GM12878 (cell line): ENCODE measurements around the gene PCAT6. TPM values are rescaled to one million over a fixed set of nuclear protein-coding genes. Genes with fewer than 3 reads are reported as not detected.

Experiments
- ATAC-seq: fragments of 200-7000 bp; cut with Tn5 transposase; 3 replicates; pipeline ENCODE4 v1.9.1; 2020; ENCODE audit warnings: mild to moderate bottlenecking, moderate library complexity
- BruUV-seq: library from RNA; stranded (reverse); fragments of 400-500 nt; replicated peaks from 2 replicates; lab custom pipeline; 2021; lab: Mats Ljungman, UMichigan
- CTCF ChIA-PET: fragments of 300-600 bp; sonication (Branson Sonifier 250); formaldehyde crosslinking; extraction: SDS; loops from one replicate; lab custom pipeline; 2021; ENCODE audit warnings: inconsistent platforms; lab: Yijun Ruan, JAX
- POLR2A ChIA-PET: fragments of 350-600 bp; formaldehyde crosslinking; extraction: SDS; loops from one replicate; lab custom pipeline; 2021; ENCODE audit warnings: inconsistent platforms; lab: Charles Lee
- RAD21 ChIA-PET: fragments of 300-600 bp; sonication (Branson Sonifier 250); formaldehyde crosslinking; loops from one replicate; lab custom pipeline; 2023; ENCODE audit warnings: antibody characterized with exemption; ENCODE audit not compliant: unreplicated experiment; lab: Charles Lee
- SMC1A ChIA-PET: fragments of 300-600 bp; sonication (Branson Sonifier 250); formaldehyde crosslinking; loops from one replicate; lab custom pipeline; 2023; ENCODE audit not compliant: unreplicated experiment, uncharacterized antibody; lab: Charles Lee
- DNase-seq: peaks from one replicate; pipeline ENCODE4 v3.0.0-alpha.2; 2011; ENCODE audit warnings: low read depth, low spot score
- FAIRE-seq: peaks from 3 replicates; lab custom pipeline; 2011; peaks lifted over from hg19 to GRCh38; lab: Jason Lieb, UNC
- H2AFZ ChIP-seq: 2 replicates; pipeline ENCODE4 v1.6.0; 2011; ENCODE audit warnings: low read depth, low read length, control low read depth; ENCODE audit not compliant: control insufficient read depth
- H3K27ac ChIP-seq: 2 replicates; pipeline ENCODE4 v1.5.1; 2011; ENCODE audit warnings: control low read depth; ENCODE audit not compliant: control insufficient read depth, insufficient read depth
- H3K27me3 ChIP-seq, 2 experiments: replicated peaks in 1 of 2; 2 replicates each; pipeline versions ENCODE4 v1.6.0 to v1.6.1; 2011; ENCODE audit warnings: low read length in 1 of 2; ENCODE audit not compliant: control insufficient read depth in 2 of 2, insufficient read depth in 2 of 2
- H3K36me3 ChIP-seq, 2 experiments: 2 replicates each; pipeline ENCODE4 v1.5.1; 2011; ENCODE audit warnings: low read length in 1 of 2; ENCODE audit not compliant: control insufficient read depth in 2 of 2, insufficient read depth in 2 of 2
- H3K4me1 ChIP-seq: 2 replicates; pipeline ENCODE4 v1.6.1; 2011; ENCODE audit warnings: mild to moderate bottlenecking, low read length, moderate library complexity, mixed read lengths; ENCODE audit not compliant: control insufficient read depth, insufficient read depth
- H3K4me2 ChIP-seq: 2 replicates; pipeline ENCODE4 v1.6.0; 2011; ENCODE audit warnings: control low read depth; ENCODE audit not compliant: control insufficient read depth, insufficient read depth
- H3K4me3 ChIP-seq: fragments of 200-600 bp; sonication (generic); 2 replicates; pipeline ENCODE4 v1.5.1; 2016
- H3K79me2 ChIP-seq: 2 replicates; pipeline ENCODE4 v1.6.0; 2011; ENCODE audit warnings: low read length; ENCODE audit not compliant: control insufficient read depth, insufficient read depth
- H3K9ac ChIP-seq: 2 replicates; pipeline ENCODE4 v1.8.0; 2011; ENCODE audit warnings: low read length, control low read depth, mixed read lengths; ENCODE audit not compliant: control insufficient read depth, insufficient read depth
- H3K9me3 ChIP-seq: replicated peaks from 3 replicates; pipeline ENCODE4 v1.5.1; 2011; ENCODE audit warnings: mild to moderate bottlenecking, low read length; ENCODE audit not compliant: control insufficient read depth, insufficient read depth
- H4K20me1 ChIP-seq: 2 replicates; pipeline ENCODE4 v1.6.0; 2011; ENCODE audit not compliant: control insufficient read depth, insufficient read depth
- BCL3 ChIP-seq: IDR thresholded peaks from 2 replicates; pipeline ENCODE4 v1.6.1; 2011; ENCODE audit warnings: borderline replicate concordance, low read depth, mild to moderate bottlenecking, moderate library complexity, low read length; ENCODE audit not compliant: insufficient read depth, poor library complexity, severe bottlenecking
- CREM ChIP-seq: IDR thresholded peaks from 2 replicates; pipeline ENCODE4 v1.6.1; 2014; ENCODE audit warnings: antibody characterized with exemption, low read depth
- EP300 ChIP-seq, 2 experiments: fragments of 150-350 bp in 1 of 2; IDR thresholded peaks; 2 replicates each; pipeline ENCODE4 v1.6.1; 2011 to 2012; ENCODE audit warnings: low read depth in 2 of 2, low read length in 2 of 2, borderline replicate concordance in 1 of 2, improper control_type of control experiment in 1 of 2, inconsistent platforms in 1 of 2; ENCODE audit not compliant: control insufficient read depth in 1 of 2
- ETV6 ChIP-seq, 2 experiments: fragments of 450-650 bp in 1 of 2; IDR thresholded peaks in 1 of 2; conservative IDR thresholded peaks in 1 of 2; 2 replicates each; pipeline ENCODE4 v1.6.1; 2014; ENCODE audit warnings: antibody characterized with exemption in 1 of 2, borderline replicate concordance in 1 of 2, low read depth in 1 of 2, mild to moderate bottlenecking in 1 of 2, moderate library complexity in 1 of 2
- FOXK2 ChIP-seq: fragments of 450-650 bp; IDR thresholded peaks from 2 replicates; pipeline ENCODE4 v1.6.1; 2017; ENCODE audit warnings: mild to moderate bottlenecking, moderate library complexity
- IKZF2 ChIP-seq, 2 experiments: fragments of 450-650 bp; IDR thresholded peaks; 2 replicates each; pipeline ENCODE4 v1.6.1; 2017; ENCODE audit warnings: mild to moderate bottlenecking in 2 of 2, moderate library complexity in 2 of 2
- IRF4 ChIP-seq: IDR thresholded peaks from 2 replicates; pipeline ENCODE4 v1.6.1; 2011; ENCODE audit warnings: low read depth, low read length
- PRDM15 ChIP-seq: fragments of 450-650 bp; formaldehyde crosslinking; IDR thresholded peaks from 2 replicates; pipeline ENCODE4 v1.4.0; 2020; ENCODE audit warnings: mild to moderate bottlenecking, moderate library complexity
- RBBP5 ChIP-seq: fragments of 200-600 bp; sonication (generic); conservative IDR thresholded peaks from 2 replicates; pipeline ENCODE4 v1.6.1; 2016
- ZBED1 ChIP-seq: IDR thresholded peaks from 2 replicates; pipeline ENCODE4 v1.6.1; 2016; ENCODE audit warnings: borderline replicate concordance
- ZNF592 ChIP-seq: fragments of 450-650 bp; IDR thresholded peaks from 2 replicates; pipeline ENCODE4 v1.6.1; 2017; ENCODE audit warnings: mild to moderate bottlenecking, moderate library complexity
- WGBS: methylation state at CpG from one replicate; pipeline ENCODE4 v1.1.6; 2016; ENCODE audit warnings: low lambda C conversion rate; ENCODE audit not compliant: insufficient replicate concordance, insufficient coverage; ENCODE audit errors: missing lambda C conversion rate; 5-methylcytosine and 5-hydroxymethylcytosine counted together
- in situ Hi-C: fragments of 300-500 bp; cut with MboI; formaldehyde crosslinking; loops from 9 replicates; pipeline ENCODE4 v1.14.3; 2018; ENCODE audit warnings: mixed read lengths
- intact Hi-C: fragments of 100-400 bp; cut with micrococcal nuclease; formaldehyde crosslinking; loops from one replicate; pipeline ENCODE4 v1.14.2; 2022; ENCODE audit not compliant: unreplicated experiment
- polyA plus RNA-seq, 11 experiments: library from polyadenylated mRNA; depleted of rRNA in 4 of 11; unstranded in 6 of 11; stranded (reverse) in 5 of 11; fragments of >200 nt; fragmentation: Nextera tagmentation in 4 of 11; fragmentation: Illumina TruSeq in 1 of 11; extraction: Ambion mirVana in 4 of 11; extraction: Trizol in 1 of 11; gene quantifications; 1 replicate in 1 of 11; 2 replicates in 10 of 11; pipeline versions ENCODE4 v1.2.1 to v1.2.3, GENCODE V29; 2011 to 2016; ENCODE audit warnings: inconsistent platforms in 2 of 11, missing spikeins in 2 of 11, low read depth in 1 of 11
- total RNA-seq, 4 experiments: library from RNA; depleted of rRNA in 3 of 4; stranded (reverse); fragments of >200 nt in 3 of 4; fragmentation: Illumina TruSeq in 1 of 4; extraction: Trizol in 1 of 4; gene quantifications; 2 replicates each; pipeline versions ENCODE4 v1.2.1 to v1.2.3, GENCODE V29; 2013 to 2021

The PCAT6 gene
- total and polyA plus RNA-seq, 10 of the 15 experiments (the other 5 are each of a cell fraction or from before 2014, with no cell fraction given) = 0.16 to 0.83 (median 0.48) TPM; not detected in 4

- DNase-seq (no peak), FAIRE-seq (no peak), ATAC-seq (no peak)
- no peaks in the 10 kb centered on the region for H3K4me1 ChIP-seq
- H3K79me2 ChIP-seq = no peaks in the 10 kb centered on the region
- no TSS peak for BruUV-seq
- H3K9me3 ChIP-seq = no peaks in the 10 kb centered on the region
- in situ Hi-C loops = no loop called here
- H3K4me3 ChIP-seq = no peak overlapping the region
- no peak overlapping the region for H3K27ac ChIP-seq
- H4K20me1 ChIP-seq = no peaks in the 10 kb centered on the region
- H3K9ac ChIP-seq = no peak overlapping the region
- CTCF ChIA-PET = no interaction called here
- H3K4me2 ChIP-seq = no peak overlapping the region
- POLR2A ChIA-PET = no interaction called here
- SMC1A ChIA-PET = no interaction called here
- H2AFZ ChIP-seq = no peak overlapping the region
- no peaks in the 10 kb centered on the region for H3K36me3 ChIP-seq
- H3K27me3 ChIP-seq = peaks cover 3 to 4% of the 10 kb centered on the region in 2 experiments; a peak in 3 of 4 replicates
- intact Hi-C loops = no loop called here
- no peak for TF ChIP-seq RBBP5
- no peak for TF ChIP-seq ZNF592
- no peak for TF ChIP-seq ZBED1
- TF ChIP-seq CREM = no peak
- TF ChIP-seq EP300 (IDR thresholded peaks at IDR 0.05; ENCODE audit: borderline replicate concordance in 1 of 2, control insufficient read depth in 1 of 2, low read depth in 2 of 2, low read length in 2 of 2) = no peak
- no peak for TF ChIP-seq ETV6 (conservative IDR thresholded peaks at IDR 0.05 in 1 of 2, IDR thresholded peaks at IDR 0.05 in 1 of 2; ENCODE audit: borderline replicate concordance in 1 of 2, low read depth in 1 of 2)
- no peak for TF ChIP-seq IRF4
- TF ChIP-seq FOXK2 = no peak
- TF ChIP-seq IKZF2 (IDR thresholded peaks at IDR 0.05) = no peak
- no peak for TF ChIP-seq PRDM15 (CRISPR knock-in tag)
- TF ChIP-seq BCL3 = no peak
- 38% methylated on average over 2 of the region's 2 CpGs for WGBS
- RAD21 ChIA-PET = no interaction called here
These were observed 45.3 kb downstream of the PCAT6 start for GRCh38 chr1:202856014-202856413.
